Testis (tissue), 2 donors: ENCODE results near the gene CPA4.

Source experiments
- POLR2A ChIP-seq: fragments of 450-650 bp; IDR thresholded peaks from one replicate; pipeline ENCODE4 v1.6.1; 2017; ENCODE audit warnings: antibody characterized with exemption, mild to moderate bottlenecking, moderate library complexity
- TF ChIP-seq, protein P1 (sequence below), 3 experiments: fragments of 450-650 bp in 2 of 3; fragments of 200-600 bp in 1 of 3; sonication (generic) in 1 of 3; IDR thresholded peaks; one replicate each; pipeline ENCODE4 v1.5.1; 2016 to 2019; ENCODE audit warnings: antibody characterized with exemption in 3 of 3, mild to moderate bottlenecking in 2 of 3, moderate library complexity in 1 of 3

DNA sequence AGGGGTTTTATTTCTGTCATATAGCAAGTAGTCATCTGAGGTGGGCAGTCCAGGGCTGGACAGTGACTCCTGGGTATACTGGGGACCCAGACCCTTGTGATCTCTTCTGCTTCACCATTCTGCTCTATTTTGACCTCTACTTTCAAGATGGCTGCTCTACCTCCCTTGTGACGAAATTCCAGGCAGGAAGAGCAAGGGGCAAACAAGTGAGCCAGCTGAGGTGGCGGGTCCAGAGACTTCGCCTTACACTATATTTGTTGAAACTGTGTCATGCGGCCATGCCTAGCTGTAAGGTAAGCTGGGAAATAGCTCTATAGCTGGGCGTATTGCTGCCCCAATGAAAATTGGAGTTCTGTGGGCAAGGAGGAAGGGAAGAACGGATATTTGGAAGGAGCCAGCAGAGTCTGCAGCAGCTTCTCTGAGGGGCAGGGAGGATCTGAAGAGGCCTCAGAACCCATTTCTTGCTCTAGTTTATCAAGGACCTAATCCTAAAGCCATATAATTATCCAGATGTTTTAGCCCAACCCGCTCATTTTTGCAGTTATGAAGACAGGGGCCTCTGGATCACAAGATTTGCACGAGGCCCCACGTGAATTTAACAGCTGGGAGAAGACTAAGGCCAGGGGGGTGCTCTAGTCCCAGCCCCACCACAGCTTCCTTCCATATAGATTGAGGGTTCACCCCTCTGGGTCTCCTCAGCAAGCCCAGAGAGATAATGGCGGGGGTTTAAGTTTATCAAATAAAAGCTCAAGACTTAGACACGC, 79.6 kb downstream of the CPA4 start:
- TF ChIP-seq, protein P1, sequence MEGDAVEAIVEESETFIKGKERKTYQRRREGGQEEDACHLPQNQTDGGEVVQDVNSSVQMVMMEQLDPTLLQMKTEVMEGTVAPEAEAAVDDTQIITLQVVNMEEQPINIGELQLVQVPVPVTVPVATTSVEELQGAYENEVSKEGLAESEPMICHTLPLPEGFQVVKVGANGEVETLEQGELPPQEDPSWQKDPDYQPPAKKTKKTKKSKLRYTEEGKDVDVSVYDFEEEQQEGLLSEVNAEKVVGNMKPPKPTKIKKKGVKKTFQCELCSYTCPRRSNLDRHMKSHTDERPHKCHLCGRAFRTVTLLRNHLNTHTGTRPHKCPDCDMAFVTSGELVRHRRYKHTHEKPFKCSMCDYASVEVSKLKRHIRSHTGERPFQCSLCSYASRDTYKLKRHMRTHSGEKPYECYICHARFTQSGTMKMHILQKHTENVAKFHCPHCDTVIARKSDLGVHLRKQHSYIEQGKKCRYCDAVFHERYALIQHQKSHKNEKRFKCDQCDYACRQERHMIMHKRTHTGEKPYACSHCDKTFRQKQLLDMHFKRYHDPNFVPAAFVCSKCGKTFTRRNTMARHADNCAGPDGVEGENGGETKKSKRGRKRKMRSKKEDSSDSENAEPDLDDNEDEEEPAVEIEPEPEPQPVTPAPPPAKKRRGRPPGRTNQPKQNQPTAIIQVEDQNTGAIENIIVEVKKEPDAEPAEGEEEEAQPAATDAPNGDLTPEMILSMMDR (IDR thresholded peaks at IDR 0.05) = no peak
- no peak for TF ChIP-seq POLR2A
